B cell (primary cell): ENCODE results near the gene QSOX2. TPM values are rescaled to one million over a fixed set of nuclear protein-coding genes. Genes with fewer than 3 reads are reported as not detected.

Source experiments
- ATAC-seq: fragments of 200-7000 bp; cut with Tn5 transposase; one replicate; pipeline ENCODE4 v1.10.0; 2021; ENCODE audit warnings: low read depth, mild to moderate bottlenecking, moderate number of reproducible peaks, moderate library complexity
- CTCF ChIA-PET: fragments of 350-600 bp; sonication (Branson Sonifier 250); formaldehyde crosslinking; loops from one replicate; lab custom pipeline; 2021; ENCODE audit warnings: antibody characterized with exemption, inconsistent platforms; lab: Charles Lee
- POLR2A ChIA-PET: fragments of 350-600 bp; sonication (Branson Sonifier 250); formaldehyde crosslinking; loops from one replicate; lab custom pipeline; 2021; ENCODE audit warnings: antibody characterized with exemption; lab: Charles Lee
- DNase-seq: peaks from one replicate; pipeline ENCODE4 v3.0.0; 2013
- H2AFZ ChIP-seq: 2 replicates; pipeline ENCODE4 v1.6.1; 2012; ENCODE audit warnings: mild to moderate bottlenecking, low read depth, low read length; ENCODE audit not compliant: insufficient read depth, poor library complexity, severe bottlenecking
- H3K27ac ChIP-seq, 2 donors: 1 replicate in 1 of 2; 2 replicates in 1 of 2; pipeline ENCODE4 v1.5.1; 2012 to 2013; ENCODE audit warnings: low read length in 2 of 2, mild to moderate bottlenecking in 2 of 2, moderate library complexity in 1 of 2
- H3K27me3 ChIP-seq, 4 experiments: fragments of 200-600 bp in 1 of 4; sonication (generic) in 1 of 4; replicated peaks in 1 of 4; 1 replicate in 2 of 4; 2 replicates in 2 of 4; pipeline versions ENCODE4 v1.6.1 to v1.7.0; 2013 to 2016; ENCODE audit warnings: low read length in 3 of 4, mild to moderate bottlenecking in 2 of 4, mixed read lengths in 1 of 4, moderate library complexity in 1 of 4; ENCODE audit not compliant: insufficient read depth in 4 of 4, control insufficient read depth in 3 of 4; ENCODE audit errors: control extremely low read depth in 1 of 4
- H3K36me3 ChIP-seq, 2 experiments: replicated peaks in 1 of 2; 1 replicate in 1 of 2; 2 replicates in 1 of 2; pipeline versions ENCODE4 v1.6.1 to v1.7.1; 2013; ENCODE audit warnings: low read length in 1 of 2; ENCODE audit not compliant: insufficient read depth in 2 of 2, control insufficient read depth in 1 of 2; ENCODE audit errors: control extremely low read depth in 1 of 2, extremely low read depth in 1 of 2
- H3K4me1 ChIP-seq, 2 donors: fragments of 200-600 bp in 1 of 2; sonication (generic) in 1 of 2; 1 replicate in 1 of 2; 2 replicates in 1 of 2; pipeline versions ENCODE4 v1.5.1 to v1.6.1; 2013 to 2017; ENCODE audit warnings: low read length in 2 of 2; ENCODE audit not compliant: control insufficient read depth in 2 of 2, insufficient read depth in 2 of 2
- H3K4me2 ChIP-seq: replicated peaks from 2 replicates; pipeline ENCODE3; 2012; ENCODE audit warnings: mild to moderate bottlenecking, low read depth, low read length; ENCODE audit not compliant: poor library complexity, severe bottlenecking
- H3K4me3 ChIP-seq, 5 experiments: fragments of 200-600 bp in 1 of 5; sonication (generic) in 1 of 5; 1 replicate in 3 of 5; 2 replicates in 2 of 5; pipeline versions ENCODE4 v1.5.1 to v1.7.0; 2011 to 2016; ENCODE audit warnings: low read length in 4 of 5, mild to moderate bottlenecking in 4 of 5, low read depth in 2 of 5, control low read depth in 1 of 5, moderate library complexity in 1 of 5; ENCODE audit not compliant: insufficient read depth in 1 of 5; ENCODE audit errors: control extremely low read depth in 1 of 5, extremely low read depth in 1 of 5
- H3K79me2 ChIP-seq: fragments of 200-600 bp; sonication (generic); one replicate; pipeline ENCODE4 v1.6.0; 2016; ENCODE audit warnings: low read length; ENCODE audit not compliant: control insufficient read depth, insufficient read depth
- H3K9ac ChIP-seq: fragments of 200-600 bp; sonication (generic); 2 replicates; pipeline ENCODE4 v1.6.1; 2017; ENCODE audit warnings: mild to moderate bottlenecking, low read length, moderate library complexity
- H3K9me3 ChIP-seq, 3 donors: one replicate each; pipeline versions ENCODE4 v1.6.1 to v1.7.1; 2013; ENCODE audit warnings: low read length in 2 of 3; ENCODE audit not compliant: control insufficient read depth in 2 of 3, insufficient read depth in 1 of 3; ENCODE audit errors: control extremely low read depth in 1 of 3
- H4K20me1 ChIP-seq: 2 replicates; pipeline ENCODE4 v1.6.0; 2012; ENCODE audit warnings: mild to moderate bottlenecking, low read length; ENCODE audit not compliant: insufficient read depth, control insufficient read depth, poor library complexity, severe bottlenecking
- H3K27ac Mint-ChIP-seq: one replicate; pipeline ENCODE4 v1.8.0; 2021; ENCODE audit warnings: mixed read lengths
- H3K27me3 Mint-ChIP-seq: one replicate; pipeline ENCODE4 v1.8.0; 2021; ENCODE audit warnings: mixed read lengths
- H3K4me1 Mint-ChIP-seq: one replicate; pipeline ENCODE4 v1.8.0; 2021; ENCODE audit warnings: mixed read lengths
- H3K4me3 Mint-ChIP-seq: one replicate; pipeline ENCODE4 v1.8.0; 2021; ENCODE audit warnings: mixed read lengths
- H3K9me3 Mint-ChIP-seq: one replicate; pipeline ENCODE4 v1.8.0; 2022; ENCODE audit warnings: mixed read lengths; ENCODE audit not compliant: insufficient read depth
- CTCF ChIP-seq: fragments of 200-600 bp; IDR thresholded peaks from one replicate; pipeline ENCODE4 v1.8.0; 2022; ENCODE audit warnings: antibody characterized with exemption, mild to moderate bottlenecking
- EZH2 ChIP-seq: IDR thresholded peaks from 2 replicates; pipeline ENCODE4 v1.6.1; 2012; ENCODE audit warnings: borderline replicate concordance, low read depth, mild to moderate bottlenecking, moderate library complexity, low read length; ENCODE audit not compliant: insufficient read depth, poor library complexity, severe bottlenecking
- WGBS: methylation state at CpG from one replicate; pipeline ENCODE4 v1.1.5; 2013; ENCODE audit warnings: missing lambda C conversion rate; ENCODE audit not compliant: insufficient coverage; 5-methylcytosine and 5-hydroxymethylcytosine counted together
- intact Hi-C: fragments of 100-400 bp; cut with micrococcal nuclease; formaldehyde crosslinking; loops from one replicate; pipeline ENCODE4 v1.10.0; 2022
- polyA plus RNA-seq: library from polyadenylated mRNA; depleted of rRNA; stranded (reverse); fragments of >200 nt; gene quantifications from 2 replicates; pipeline ENCODE4 v1.2.3, GENCODE V29; 2012
- total RNA-seq, 2 donors: library from RNA; stranded (reverse); fragments of 120-200 nt in 1 of 2; gene quantifications; 1 replicate in 1 of 2; 2 replicates in 1 of 2; pipeline versions ENCODE4 v1.2.3 to v1.2.4, GENCODE V29; 2013 to 2022

The QSOX2 gene
- total and polyA plus RNA-seq, 2 donors (not counting 1 experiment from before 2014, with no cell fraction given), result 62.9 to 139 TPM

- POLR2A ChIA-PET, result no interaction called here
- H2AFZ ChIP-seq, result no peak overlapping the region
- H3K4me1 ChIP-seq, result peaks cover 39 to 47% of the 10 kb centered on the region in 2 donors
- Mint-ChIP-seq H3K27ac (no peak overlapping the region), H3K9me3 (no peaks in the 10 kb centered on the region), H3K27me3 (peaks cover 34% of the 10 kb centered on the region), H3K4me3 (no peak overlapping the region), H3K4me1 (peaks cover 28% of the 10 kb centered on the region)
- DNase-seq (no peak), ATAC-seq (no peak)
- no peaks in the 10 kb centered on the region for H4K20me1 ChIP-seq
- intact Hi-C loops, result loop anchor here (5.0 kb wide), 1 partner anchor 43 kb away; no protein-coding TSS in a partner anchor
- H3K9ac ChIP-seq, result no peak overlapping the region
- H3K4me3 ChIP-seq, result no peak overlapping the region
- peaks cover 0 to 42% (median 0%) of the 10 kb centered on the region in 3 donors for H3K9me3 ChIP-seq
- CTCF ChIA-PET, result no interaction called here
- H3K27ac ChIP-seq, result no peak overlapping the region
- H3K79me2 ChIP-seq, result no peaks in the 10 kb centered on the region
- no peaks in the 10 kb centered on the region for H3K36me3 ChIP-seq
- peaks cover 0 to 93% (median 45%) of the 10 kb centered on the region in 4 experiments for H3K27me3 ChIP-seq
- TF ChIP-seq CTCF (no peak), EZH2 (no peak)
- 6% methylated on average over 37 of the region's 45 CpGs for WGBS
- H3K4me2 ChIP-seq, result no peak overlapping the region
Measured at GRCh38 chr9:136193891-136194279, 51.7 kb downstream of the QSOX2 start.

GRCh38 chr9:136193127-136193890 lies 52.3 kb downstream of the QSOX2 start:
- no peak overlapping the region for H3K4me3 Mint-ChIP-seq
- Histone ChIP-seq H2AFZ (no peak overlapping the region), H3K4me3 (no peak overlapping the region), H4K20me1 (no peaks in the 10 kb centered on the region), H3K36me3 (no peaks in the 10 kb centered on the region), H3K27ac (no peak overlapping the region), H3K4me2 (peak overlapping the region; percentile 41), H3K9ac (no peak overlapping the region), H3K27me3 (peaks cover 0 to 90% (median 43%) of the 10 kb centered on the region in 4 experiments), H3K9me3 (peaks cover 0 to 40% (median 0%) of the 10 kb centered on the region in 3 donors), H3K4me1 (peaks cover 36 to 42% of the 10 kb centered on the region in 2 donors), H3K79me2 (no peaks in the 10 kb centered on the region)
- ATAC-seq, result no peak
- H3K9me3 Mint-ChIP-seq, result no peaks in the 10 kb centered on the region
- TF ChIP-seq EZH2 (peak; percentile 78), CTCF (no peak)
- peaks cover 34% of the 10 kb centered on the region for H3K27me3 Mint-ChIP-seq
- ChIA-PET CTCF (no interaction called here), POLR2A (no interaction called here)
- H3K27ac Mint-ChIP-seq, result no peak overlapping the region
- DNase-seq, result no peak
- peaks cover 25% of the 10 kb centered on the region for H3K4me1 Mint-ChIP-seq
- 6% methylated on average over 96 of the region's 96 CpGs for WGBS
- intact Hi-C loops, result loop anchor here (5.0 kb wide), 1 partner anchor 44 kb away; no protein-coding TSS in a partner anchor
